Measurements from ENCODE around the gene MED23.

GRCh38 chr6:131572686-131573415 is 55.2 kb downstream of the MED23 start, which contains the start of gene ARG1:
- TF ChIP-seq, protein P1, sequence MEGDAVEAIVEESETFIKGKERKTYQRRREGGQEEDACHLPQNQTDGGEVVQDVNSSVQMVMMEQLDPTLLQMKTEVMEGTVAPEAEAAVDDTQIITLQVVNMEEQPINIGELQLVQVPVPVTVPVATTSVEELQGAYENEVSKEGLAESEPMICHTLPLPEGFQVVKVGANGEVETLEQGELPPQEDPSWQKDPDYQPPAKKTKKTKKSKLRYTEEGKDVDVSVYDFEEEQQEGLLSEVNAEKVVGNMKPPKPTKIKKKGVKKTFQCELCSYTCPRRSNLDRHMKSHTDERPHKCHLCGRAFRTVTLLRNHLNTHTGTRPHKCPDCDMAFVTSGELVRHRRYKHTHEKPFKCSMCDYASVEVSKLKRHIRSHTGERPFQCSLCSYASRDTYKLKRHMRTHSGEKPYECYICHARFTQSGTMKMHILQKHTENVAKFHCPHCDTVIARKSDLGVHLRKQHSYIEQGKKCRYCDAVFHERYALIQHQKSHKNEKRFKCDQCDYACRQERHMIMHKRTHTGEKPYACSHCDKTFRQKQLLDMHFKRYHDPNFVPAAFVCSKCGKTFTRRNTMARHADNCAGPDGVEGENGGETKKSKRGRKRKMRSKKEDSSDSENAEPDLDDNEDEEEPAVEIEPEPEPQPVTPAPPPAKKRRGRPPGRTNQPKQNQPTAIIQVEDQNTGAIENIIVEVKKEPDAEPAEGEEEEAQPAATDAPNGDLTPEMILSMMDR (IDR thresholded peaks at IDR 0.05): no peak
- TF ChIP-seq POLR2A (IDR thresholded peaks at IDR 0.05): no peak

Measured in lower leg skin (tissue), 3 donors.